Suppressor macrophage treated with lipopolysaccharide for 1 hour (primary cell): ENCODE results near the gene SEH1L.
"Not testable (repeated sequence)": the region's sequence is repeated elsewhere in the genome, so short reads cannot be mapped to it uniquely, and the experiment has no call there.

Experiments used
- DNase-seq, 3 donors: peaks; one replicate each; pipeline ENCODE4 v3.0.0-alpha.2; 2020 to 2022

SEH1L gene

GRCh38 chr18:12996661-12997292 lies 49.0 kb downstream of the SEH1L start:
- no peak for DNase-seq

DNA sequence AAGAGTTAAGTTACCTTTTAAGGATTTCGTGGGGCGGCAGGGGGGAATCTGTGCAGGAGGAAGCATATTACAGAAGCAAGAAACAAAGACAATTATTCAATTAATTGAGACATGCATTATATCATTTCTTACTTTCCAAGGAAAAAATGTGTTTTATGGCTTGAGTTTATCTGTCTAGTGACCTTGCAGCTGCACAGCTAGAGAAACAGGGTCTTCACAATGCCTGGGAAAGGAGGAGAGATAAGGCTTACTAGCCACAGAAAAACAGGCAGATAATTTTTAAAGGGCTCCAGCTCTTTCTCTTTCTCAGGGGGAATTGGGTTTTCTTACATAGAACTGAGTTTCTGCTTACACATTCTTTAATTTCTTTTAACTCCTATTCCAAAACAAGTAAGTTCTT lies 49.5 kb downstream of the SEH1L start:
- DNase-seq = not testable (repeated sequence)

GRCh38 chr18:12998332-12999060 lies 50.7 kb downstream of the SEH1L start:
- no peak for DNase-seq

GRCh38 chr18:13003466-13003896 lies 55.7 kb downstream of the SEH1L start:
- peak; percentile 48 to 53 (median 52) for DNase-seq

GRCh38 chr18:13004396-13004795 lies 56.6 kb downstream of the SEH1L start:
- DNase-seq = peak; percentile 28 to 33 (median 32)

GRCh38 chr18:13005289-13005688 lies 57.5 kb downstream of the SEH1L start:
- no peak for DNase-seq

- peak in 2 of 3 donors; percentile 22 to 32 for DNase-seq
These were observed 58.9 kb downstream of the SEH1L start for GRCh38 chr18:13006531-13007247.

DNA sequence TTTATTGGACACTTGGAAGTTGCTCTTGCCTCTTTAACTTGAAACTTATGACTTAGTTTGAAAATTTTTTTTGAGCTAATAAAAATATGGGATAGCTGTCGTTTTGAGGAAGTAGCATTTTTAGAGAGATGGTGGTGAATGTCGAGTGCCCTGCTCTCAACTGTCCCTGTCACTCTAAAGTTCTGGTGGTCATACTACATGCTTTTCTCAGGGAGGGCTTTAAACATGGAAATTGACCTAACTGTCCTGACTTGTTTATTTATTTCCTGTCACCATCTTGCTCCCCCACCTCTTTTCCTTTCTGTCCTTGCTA lies 59.4 kb downstream of the SEH1L start:
- peak in 1 of 3 donors; percentile 38 for DNase-seq

DNA sequence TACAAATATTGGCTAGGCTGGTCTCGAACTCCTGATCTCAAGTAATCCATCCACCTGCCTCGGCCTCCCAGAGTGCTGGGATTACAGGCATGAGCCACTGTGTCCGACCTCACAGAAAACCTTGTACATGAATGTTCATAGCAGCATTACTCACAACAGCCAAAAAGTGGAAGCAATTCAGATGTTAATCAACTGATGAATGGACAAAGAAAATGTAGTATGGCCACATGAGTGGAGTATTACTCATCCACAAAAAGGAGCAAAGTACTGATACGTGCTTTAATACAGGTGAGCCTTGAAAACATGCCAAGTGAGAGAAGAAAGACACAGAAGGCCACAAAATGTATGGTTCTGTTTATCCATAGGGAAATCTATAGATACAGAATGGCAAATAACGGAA lies 63.9 kb downstream of the SEH1L start:
- DNase-seq = no peak

DNA sequence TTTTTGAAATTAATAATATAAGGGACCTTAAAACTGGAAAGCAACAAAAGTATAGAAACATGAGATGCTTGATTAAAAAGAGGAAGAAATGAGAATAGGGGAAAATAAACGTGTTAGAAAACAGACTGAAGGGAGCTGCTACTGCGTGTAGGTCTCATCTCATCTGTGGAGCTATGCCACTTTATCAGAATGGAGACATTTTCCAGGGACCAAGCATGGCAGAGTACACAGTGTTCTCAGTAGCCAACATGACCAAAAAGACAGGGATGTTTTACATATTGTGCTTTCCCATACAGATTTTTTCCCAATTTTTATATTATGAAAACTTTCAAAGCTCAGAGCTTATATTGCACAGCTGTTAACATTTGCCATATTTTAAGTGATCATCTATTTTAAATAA lies 66.4 kb downstream of the SEH1L start:
- no peak for DNase-seq

DNA sequence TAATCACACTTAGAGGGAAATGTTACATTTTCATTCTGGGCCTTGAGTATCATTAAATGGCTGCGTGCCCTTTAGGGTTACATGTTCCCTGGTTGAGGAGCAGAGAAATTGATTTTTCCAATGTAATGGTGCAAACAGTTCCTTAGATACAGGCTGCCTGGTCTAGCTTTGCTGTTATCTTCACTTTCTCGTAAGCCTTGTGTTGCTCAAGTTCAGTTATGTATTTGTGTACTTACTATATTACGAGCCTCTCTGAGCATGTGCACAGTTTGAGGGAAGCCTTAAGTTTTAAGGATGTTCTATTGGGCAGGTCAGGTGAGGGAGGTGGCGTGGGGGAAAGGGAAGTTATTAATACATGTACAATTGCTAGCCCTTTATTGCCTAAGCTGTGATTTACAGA lies 67.0 kb downstream of the SEH1L start:
- no peak for DNase-seq

DNA sequence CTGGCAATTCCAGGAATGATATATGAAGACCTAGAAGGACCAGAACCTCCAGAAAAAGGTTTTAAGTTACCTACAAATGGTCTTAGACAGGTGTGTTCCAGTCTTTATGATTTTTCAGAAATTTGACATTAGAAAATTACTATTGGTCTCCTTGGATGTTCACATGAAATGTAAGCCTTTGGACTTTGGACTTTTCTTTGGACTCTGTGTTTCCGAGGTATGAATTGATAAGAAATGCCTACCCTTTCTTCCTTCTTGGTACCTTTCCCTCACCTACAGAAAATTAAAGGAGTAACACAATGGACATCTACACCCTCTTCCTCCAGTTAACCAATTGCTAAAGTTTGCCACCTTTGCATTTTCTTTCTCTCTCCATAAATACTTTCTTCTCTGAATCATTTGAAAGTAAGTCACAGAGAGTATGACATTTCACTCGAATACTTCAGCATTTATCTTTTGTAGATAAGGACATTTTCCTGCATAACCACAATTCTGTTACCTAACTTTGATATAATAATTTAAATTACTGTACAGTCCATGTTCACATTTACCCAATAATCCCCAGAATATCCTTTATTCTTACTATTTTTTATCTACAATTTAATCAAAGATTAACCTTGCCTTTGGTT lies 69.5 kb downstream of the SEH1L start:
- no peak for DNase-seq

- DNase-seq = no peak
These were observed 70.6 kb downstream of the SEH1L start for GRCh38 chr18:13018374-13018773.

- no peak for DNase-seq
These were observed 71.5 kb downstream of the SEH1L start for GRCh38 chr18:13019301-13019700.

GRCh38 chr18:13022644-13023043 lies 74.8 kb downstream of the SEH1L start:
- DNase-seq = no peak

- no peak for DNase-seq
These were observed 77.4 kb downstream of the SEH1L start for GRCh38 chr18:13025233-13025632.

- no peak for DNase-seq
These were observed 78.9 kb downstream of the SEH1L start for GRCh38 chr18:13026583-13027270.

- no peak for DNase-seq
These were observed 81.1 kb downstream of the SEH1L start for GRCh38 chr18:13028869-13029268.

- no peak for DNase-seq
These were observed 84.4 kb downstream of the SEH1L start for GRCh38 chr18:13032173-13032572.

- no peak for DNase-seq
These were observed 87.6 kb downstream of the SEH1L start for GRCh38 chr18:13035249-13035914.

DNA sequence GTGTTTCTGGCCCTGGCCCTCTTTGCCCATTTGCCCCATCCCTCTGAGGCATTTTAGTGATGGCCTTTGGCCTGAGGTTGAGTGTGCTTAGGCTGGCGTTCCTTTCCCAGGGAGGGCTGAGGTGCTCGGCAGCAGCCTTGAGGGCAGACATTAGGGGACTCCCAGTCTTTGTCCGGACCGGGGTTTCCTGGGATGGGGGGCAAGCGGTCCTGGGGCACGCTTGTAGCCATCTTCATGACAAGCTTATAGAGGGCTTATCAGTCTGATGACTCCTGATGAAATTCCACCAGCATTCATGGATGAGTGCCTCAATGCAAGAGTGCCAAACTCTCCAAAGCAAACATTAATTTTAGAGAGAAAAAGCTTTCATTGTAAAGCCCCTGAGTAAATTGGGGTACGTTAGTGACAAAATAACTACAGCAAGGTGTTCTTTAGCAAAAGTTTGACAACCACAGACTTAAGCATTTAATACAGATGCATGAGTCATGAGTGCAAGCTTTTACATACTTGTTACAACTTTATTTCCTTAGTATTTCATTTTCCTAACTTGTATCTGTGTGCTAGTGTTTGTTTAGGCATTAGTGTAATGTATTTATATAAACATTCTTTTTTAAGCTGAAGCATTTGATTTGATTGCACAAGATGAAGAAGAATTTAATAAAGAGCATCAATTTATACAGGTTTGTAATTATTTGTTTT lies 89.0 kb downstream of the SEH1L start:
- DNase-seq = no peak
